GM11168 (cell line): ENCODE data around the gene UVSSA.

Source experiments
- in situ Hi-C: fragments of 300-500 bp; cut with MboI; formaldehyde crosslinking; loops from one replicate; pipeline ENCODE4 v1.12.0; 2022; ENCODE audit warnings: low sequenced_read_pairs; ENCODE audit not compliant: unreplicated experiment

UVSSA gene

GRCh38 chr4:1348014-1348513 lies 1.1 kb downstream of the UVSSA start:
- in situ Hi-C loops, result no loop called here

GRCh38 chr4:1348746-1349145 lies 1.7 kb downstream of the UVSSA start:
- in situ Hi-C loops, result no loop called here

- in situ Hi-C loops, result loop anchor here (5.0 kb wide), 1 partner anchor 217 kb away; no protein-coding TSS in a partner anchor
These were observed 2.6 kb downstream of the UVSSA start for GRCh38 chr4:1349359-1350168.

- in situ Hi-C loops, result loop anchor here (5.0 kb wide), 1 partner anchor 218 kb away; no protein-coding TSS in a partner anchor
These were observed 3.1 kb downstream of the UVSSA start for GRCh38 chr4:1350169-1350520.

GRCh38 chr4:1351854-1352566 lies 5.0 kb downstream of the UVSSA start:
- in situ Hi-C loops, result loop anchor here (5.0 kb wide), 1 partner anchor 220 kb away; no protein-coding TSS in a partner anchor

DNA sequence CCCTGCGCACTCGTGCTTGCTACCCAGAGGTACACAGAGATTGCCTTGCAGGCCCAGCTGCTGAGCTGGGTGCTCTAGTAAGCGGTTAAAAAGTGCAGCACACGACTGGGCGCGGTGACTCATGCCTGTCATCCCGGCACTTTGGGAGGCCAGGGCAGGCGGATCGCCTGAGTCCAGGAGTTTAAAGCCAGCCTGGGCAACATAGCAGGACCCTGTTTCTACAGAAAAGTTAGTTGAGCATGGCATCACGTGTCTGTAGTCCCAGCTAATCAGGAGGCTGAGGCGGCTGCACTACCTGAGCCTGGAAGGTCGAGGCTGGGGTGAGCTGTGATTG lies 5.5 kb downstream of the UVSSA start:
- in situ Hi-C loops, result loop anchor here (5.0 kb wide), 1 partner anchor 220 kb away; no protein-coding TSS in a partner anchor

GRCh38 chr4:1353186-1354055 lies 6.4 kb downstream of the UVSSA start:
- in situ Hi-C loops, result loop anchor here (5.0 kb wide), 1 partner anchor 221 kb away; no protein-coding TSS in a partner anchor

- in situ Hi-C loops, result loop anchor here (5.0 kb wide), 1 partner anchor 222 kb away; no protein-coding TSS in a partner anchor
These were observed 7.4 kb downstream of the UVSSA start for GRCh38 chr4:1354136-1354982.

- in situ Hi-C loops, result loop anchor here (5.0 kb wide), 1 partner anchor 223 kb away; no protein-coding TSS in a partner anchor
These were observed 7.9 kb downstream of the UVSSA start for GRCh38 chr4:1354983-1355275.

- in situ Hi-C loops, result no loop called here
These were observed 8.4 kb downstream of the UVSSA start for GRCh38 chr4:1355378-1355777.

GRCh38 chr4:1356181-1356998 lies 9.4 kb downstream of the UVSSA start:
- in situ Hi-C loops, result no loop called here

DNA sequence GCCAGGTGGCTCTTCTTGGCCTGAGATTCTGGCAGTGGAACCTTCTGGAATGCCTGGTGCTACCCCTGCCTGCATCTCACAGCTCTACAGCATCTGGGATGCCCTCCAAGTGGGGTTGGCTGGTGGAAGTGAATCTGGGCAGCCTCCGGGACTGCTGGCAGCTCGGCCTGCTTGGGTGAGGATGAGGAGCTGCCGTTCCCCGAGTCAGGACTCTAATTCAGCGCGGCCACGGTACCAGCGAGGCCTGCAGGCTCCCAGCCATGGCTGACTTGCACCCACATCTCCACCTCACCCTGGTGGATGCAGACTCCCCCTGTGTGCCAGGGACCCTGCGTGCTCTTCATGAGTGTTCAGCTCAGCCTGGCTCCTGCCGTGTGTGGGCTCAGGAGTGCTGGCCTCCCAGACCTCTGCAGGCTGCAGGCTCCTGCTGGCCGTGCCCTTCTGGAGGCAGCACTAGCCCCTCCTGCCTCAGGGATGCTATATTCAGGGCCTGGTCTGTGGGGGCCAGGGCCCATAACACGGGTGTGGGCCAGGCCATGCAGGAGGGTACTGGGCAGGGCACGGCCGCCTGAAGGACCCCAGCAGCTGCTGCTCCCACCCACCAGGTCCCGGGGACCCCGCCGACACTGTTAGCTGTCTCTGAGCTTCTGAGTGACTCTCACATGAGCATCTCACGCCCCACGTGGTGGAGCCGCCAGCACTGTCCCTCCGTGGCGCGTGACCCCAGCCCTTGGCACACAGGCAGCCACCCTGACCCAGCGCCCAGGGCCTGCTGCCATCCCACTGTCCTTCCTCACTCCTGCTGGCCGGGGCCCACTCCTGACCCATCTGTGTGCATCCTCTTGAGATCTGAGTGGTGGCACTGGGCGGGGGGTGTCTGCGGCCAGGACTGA lies 10.6 kb downstream of the UVSSA start:
- in situ Hi-C loops, result no loop called here

GRCh38 chr4:1358421-1359143 lies 11.6 kb downstream of the UVSSA start:
- in situ Hi-C loops, result no loop called here

- in situ Hi-C loops, result no loop called here
These were observed 12.1 kb downstream of the UVSSA start for GRCh38 chr4:1359144-1359501.

GRCh38 chr4:1359976-1360375 lies 13.0 kb downstream of the UVSSA start:
- in situ Hi-C loops, result no loop called here

- in situ Hi-C loops, result no loop called here
These were observed 13.6 kb downstream of the UVSSA start for GRCh38 chr4:1360423-1361283.
